ENCODE results near the gene CDH12. TPM values are rescaled to one million over a fixed set of nuclear protein-coding genes. Genes with fewer than 3 reads are reported as not detected.
A peak's percentile ranks its signal among the peaks of the same experiment; 100 is the strongest.
"Not testable (repeated sequence)": the region's sequence is repeated elsewhere in the genome, so short reads cannot be mapped to it uniquely, and the experiment has no call there.

Gene CDH12
- polyA plus RNA-seq, 2 of the 4 experiments (the other 2 are of a cell fraction), result 0.04 TPM; not detected in 1

DNA sequence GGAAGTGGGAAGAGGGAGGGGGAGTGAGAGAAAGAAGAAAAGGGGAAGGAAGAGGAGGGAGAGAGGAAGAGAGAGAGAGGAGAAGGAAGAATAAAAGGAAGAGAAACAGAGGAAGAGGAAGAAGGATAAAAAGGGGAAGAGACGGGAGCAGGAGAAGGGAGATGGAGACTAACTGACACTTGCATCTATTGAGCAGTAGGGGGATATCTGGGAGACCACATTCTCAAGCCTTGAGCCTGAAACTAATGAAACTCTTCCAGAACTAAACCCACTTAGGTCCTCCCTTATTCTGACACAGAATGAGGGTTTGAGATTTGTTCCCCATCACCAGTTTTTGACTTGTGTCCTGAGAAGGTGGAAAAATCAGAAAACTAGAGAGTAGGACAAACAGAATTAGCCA is 533.3 kb downstream of the CDH12 start (continued):
- TF ChIP-seq, protein P1, sequence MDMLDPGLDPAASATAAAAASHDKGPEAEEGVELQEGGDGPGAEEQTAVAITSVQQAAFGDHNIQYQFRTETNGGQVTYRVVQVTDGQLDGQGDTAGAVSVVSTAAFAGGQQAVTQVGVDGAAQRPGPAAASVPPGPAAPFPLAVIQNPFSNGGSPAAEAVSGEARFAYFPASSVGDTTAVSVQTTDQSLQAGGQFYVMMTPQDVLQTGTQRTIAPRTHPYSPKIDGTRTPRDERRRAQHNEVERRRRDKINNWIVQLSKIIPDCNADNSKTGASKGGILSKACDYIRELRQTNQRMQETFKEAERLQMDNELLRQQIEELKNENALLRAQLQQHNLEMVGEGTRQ (IDR thresholded peaks at IDR 0.05), result no peak
- no peak for TF ChIP-seq ZSCAN20 (CRISPR knock-in tag; IDR thresholded peaks at IDR 0.05)
- TF ChIP-seq RAD21 (conservative IDR thresholded peaks at IDR 0.05 in 1 of 2, IDR thresholded peaks at IDR 0.05 in 1 of 2), result no peak
- TF ChIP-seq, protein P2, sequence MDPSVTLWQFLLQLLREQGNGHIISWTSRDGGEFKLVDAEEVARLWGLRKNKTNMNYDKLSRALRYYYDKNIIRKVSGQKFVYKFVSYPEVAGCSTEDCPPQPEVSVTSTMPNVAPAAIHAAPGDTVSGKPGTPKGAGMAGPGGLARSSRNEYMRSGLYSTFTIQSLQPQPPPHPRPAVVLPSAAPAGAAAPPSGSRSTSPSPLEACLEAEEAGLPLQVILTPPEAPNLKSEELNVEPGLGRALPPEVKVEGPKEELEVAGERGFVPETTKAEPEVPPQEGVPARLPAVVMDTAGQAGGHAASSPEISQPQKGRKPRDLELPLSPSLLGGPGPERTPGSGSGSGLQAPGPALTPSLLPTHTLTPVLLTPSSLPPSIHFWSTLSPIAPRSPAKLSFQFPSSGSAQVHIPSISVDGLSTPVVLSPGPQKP (IDR thresholded peaks at IDR 0.05; ENCODE audit: low read depth, low read length), result no peak
- no peak for TF ChIP-seq NFE2L2 (conservative IDR thresholded peaks at IDR 0.05; ENCODE audit: low read length)

DNA sequence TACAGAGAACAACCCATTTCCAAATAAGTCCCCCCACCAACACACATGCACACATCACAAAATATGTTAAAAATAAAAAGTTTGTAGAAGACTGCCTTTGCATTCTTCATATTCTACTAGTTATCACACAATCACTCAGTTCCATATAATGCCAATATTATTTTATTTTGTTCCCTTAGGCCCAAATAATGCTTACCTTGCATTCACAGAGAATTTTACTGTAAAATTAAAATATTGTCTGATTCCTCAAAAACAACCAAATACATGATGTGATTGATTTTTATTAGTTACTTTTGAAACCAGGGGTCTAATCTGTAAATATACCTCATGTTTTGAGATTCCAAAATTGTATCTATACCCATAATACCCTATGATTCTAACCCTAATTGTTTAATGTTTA is 536.9 kb downstream of the CDH12 start:
- ATAC-seq, result no peak
- DNase-seq (ENCODE audit: low read depth in 1 of 2, low spot score in 1 of 2), result no peak
- TF ChIP-seq POLR2A (IDR thresholded peaks at IDR 0.05; ENCODE audit: low read length) (no peak), MAFK (IDR thresholded peaks at IDR 0.05; ENCODE audit: partially characterized antibody) (peak; percentile 66)
- no peak for FAIRE-seq
- no peak overlapping the region for H3K4me3 ChIP-seq
- ChIA-PET POLR2A (no interaction called here), CTCF (no interaction called here)
- no peak overlapping the region for H3K4me2 ChIP-seq
- H3K27ac ChIP-seq, result no peak overlapping the region
- H3K9me3 ChIP-seq, result no peaks in the 10 kb centered on the region
- no peaks in the 10 kb centered on the region for H3K4me1 ChIP-seq

DNA sequence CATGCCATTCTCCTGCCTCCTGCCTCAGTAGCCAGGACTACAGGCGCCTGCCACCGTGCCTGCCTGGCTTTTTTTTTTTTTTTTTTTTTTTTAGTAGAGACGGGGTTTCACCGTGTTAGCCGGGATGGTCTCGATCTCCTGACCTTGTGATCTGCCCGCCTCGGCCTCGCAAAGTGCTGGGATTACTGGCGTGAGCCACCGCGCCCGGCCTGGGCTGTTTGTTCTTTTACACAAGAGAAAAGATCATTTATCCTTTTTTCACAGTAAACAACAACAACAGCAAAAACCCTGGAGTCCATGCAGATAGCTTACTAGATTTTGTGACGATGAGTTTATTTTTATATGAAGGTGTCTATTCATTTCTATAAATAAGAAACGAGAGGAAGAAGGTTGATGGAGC is 538.1 kb downstream of the CDH12 start:
- H3K27ac ChIP-seq; H3K4me2 ChIP-seq; POLR2A ChIA-PET; DNase-seq (ENCODE audit: low read depth in 1 of 2, low spot score in 1 of 2); ATAC-seq; H3K4me1 ChIP-seq; CTCF ChIA-PET; H3K9me3 ChIP-seq; H3K4me3 ChIP-seq; FAIRE-seq: not testable (repeated sequence)
- WGBS (ENCODE audit: missing lambda C conversion rate), result 30% methylated on average over 15 of the region's 15 CpGs

DNA sequence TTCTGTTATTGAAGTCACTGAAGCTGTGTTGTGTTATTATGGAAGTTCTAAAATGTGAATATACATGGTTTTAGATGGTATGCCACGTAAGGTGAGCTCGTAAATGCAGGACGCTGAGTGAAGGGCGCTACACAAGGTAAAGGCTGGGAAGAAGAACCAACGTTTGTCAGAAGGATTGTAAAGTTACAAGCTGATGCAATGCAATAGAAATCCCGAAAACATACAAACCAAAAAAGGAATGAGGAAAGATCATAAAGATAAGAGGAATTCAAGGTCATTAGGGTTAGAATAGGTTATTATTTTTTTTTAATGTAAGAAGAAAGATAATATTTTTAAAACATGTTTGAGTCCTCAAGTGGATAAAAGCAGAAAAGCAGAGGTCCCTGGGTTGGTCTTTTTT is 538.6 kb downstream of the CDH12 start:
- H3K4me2 ChIP-seq, result no peak overlapping the region
- H3K27ac ChIP-seq, result no peak overlapping the region

DNA sequence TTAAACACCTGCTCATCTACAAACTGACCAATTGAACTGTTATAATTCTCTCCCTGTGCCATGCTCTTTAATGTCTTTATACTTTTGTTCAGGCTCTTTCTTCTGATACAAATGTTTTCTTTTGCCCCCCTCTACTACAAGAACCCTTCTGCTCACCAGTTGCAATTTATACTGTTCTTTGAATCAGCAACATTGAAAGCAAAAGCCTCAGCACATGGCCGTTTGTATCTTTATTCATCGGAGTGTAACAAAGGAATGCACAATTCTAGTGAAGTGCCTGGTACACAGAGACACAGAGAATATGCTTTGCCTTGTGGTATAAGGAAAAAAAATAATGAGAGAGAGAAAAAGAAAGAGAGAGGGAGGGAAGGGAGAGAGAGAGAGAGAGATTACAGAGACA is 547.1 kb downstream of the CDH12 start:
- Histone ChIP-seq H3K27ac (no peak overlapping the region), H3K4me3 (no peak overlapping the region), H3K4me2 (no peak overlapping the region), H3K9me3 (no peaks in the 10 kb centered on the region), H3K4me1 (no peaks in the 10 kb centered on the region)
- ATAC-seq (no peak), DNase-seq (ENCODE audit: low read depth in 1 of 2, low spot score in 1 of 2) (no peak), FAIRE-seq (no peak)
- WGBS (ENCODE audit: missing lambda C conversion rate), result 2% methylated on average over 2 of the region's 2 CpGs
- TF ChIP-seq RNF2 (IDR thresholded peaks at IDR 0.05; ENCODE audit: borderline replicate concordance, low read depth) (no peak), FOXS1 (CRISPR knock-in tag; IDR thresholded peaks at IDR 0.05) (no peak), FOSL2 (IDR thresholded peaks at IDR 0.05) (no peak), FOSL2 (CRISPR knock-in tag; IDR thresholded peaks at IDR 0.05) (no peak), PHF8 (IDR thresholded peaks at IDR 0.05; ENCODE audit: borderline replicate concordance, low read depth) (no peak)
- TF ChIP-seq, protein P3, sequence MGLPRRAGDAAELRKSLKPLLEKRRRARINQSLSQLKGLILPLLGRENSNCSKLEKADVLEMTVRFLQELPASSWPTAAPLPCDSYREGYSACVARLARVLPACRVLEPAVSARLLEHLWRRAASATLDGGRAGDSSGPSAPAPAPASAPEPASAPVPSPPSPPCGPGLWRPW (IDR thresholded peaks at IDR 0.05), result no peak
- TF ChIP-seq, protein P2 (IDR thresholded peaks at IDR 0.05; ENCODE audit: low read depth, low read length), result no peak
- ChIA-PET CTCF (no interaction called here), POLR2A (no interaction called here)

More for the DNA sequence above, 538.6 kb downstream of the CDH12 start:
- ATAC-seq (no peak), FAIRE-seq (no peak), DNase-seq (ENCODE audit: low read depth in 1 of 2, low spot score in 1 of 2) (no peak)
- no peaks in the 10 kb centered on the region for H3K4me1 ChIP-seq
- ChIA-PET POLR2A (no interaction called here), CTCF (no interaction called here)
- no peaks in the 10 kb centered on the region for H3K9me3 ChIP-seq
- H3K4me3 ChIP-seq, result no peak overlapping the region
- no peak for TF ChIP-seq RNF2 (IDR thresholded peaks at IDR 0.05; ENCODE audit: borderline replicate concordance, low read depth)
- TF ChIP-seq RFX5 (IDR thresholded peaks at IDR 0.05), result no peak
- TF ChIP-seq RAD21 (conservative IDR thresholded peaks at IDR 0.05 in 1 of 2, IDR thresholded peaks at IDR 0.05 in 1 of 2), result no peak
- no peak for TF ChIP-seq HOXB13 (CRISPR knock-in tag; IDR thresholded peaks at IDR 0.05; ENCODE audit: low read depth)
- no peak for TF ChIP-seq FOXS1 (CRISPR knock-in tag; IDR thresholded peaks at IDR 0.05)
- 15% methylated on average over 6 of the region's 6 CpGs for WGBS (ENCODE audit: missing lambda C conversion rate)
